HEK293T (cell line): ENCODE data around the gene ZFR2.

Experiments used
- CTCF ChIA-PET: fragments of 350-600 bp; formaldehyde crosslinking; extraction: SDS; loops from one replicate; lab custom pipeline; 2021; ENCODE audit warnings: antibody characterized with exemption, inconsistent platforms; lab: Yijun Ruan, JAX
- POLR2A ChIA-PET: fragments of 350-600 bp; formaldehyde crosslinking; extraction: SDS; loops from one replicate; lab custom pipeline; 2020; ENCODE audit warnings: antibody characterized with exemption, inconsistent platforms; lab: Yijun Ruan, JAX
- DNase-seq: peaks from one replicate; pipeline ENCODE4 v3.0.0; 2012; ENCODE audit warnings: mixed read lengths; ENCODE audit errors: extremely low spot score
- ARNT ChIP-seq: fragments of 450-650 bp; IDR thresholded peaks from 2 replicates; pipeline ENCODE4 v1.6.1; 2017; ENCODE audit warnings: mild to moderate bottlenecking
- BHLHE40 ChIP-seq: fragments of 450-650 bp; IDR thresholded peaks from 2 replicates; pipeline ENCODE4 v1.6.1; 2016; ENCODE audit warnings: mild to moderate bottlenecking, moderate library complexity, borderline replicate concordance
- CTBP1 ChIP-seq: fragments of 450-650 bp; IDR thresholded peaks from 2 replicates; pipeline ENCODE4 v1.6.1; 2016; ENCODE audit warnings: borderline replicate concordance
- ELF4 ChIP-seq: fragments of 450-650 bp; IDR thresholded peaks from 2 replicates; pipeline ENCODE4 v1.6.1; 2017; ENCODE audit warnings: antibody characterized with exemption
- FOXA1 ChIP-seq: fragments of 450-650 bp; IDR thresholded peaks from 2 replicates; pipeline ENCODE4 v1.6.1; 2016; ENCODE audit warnings: mild to moderate bottlenecking
- FOXK2 ChIP-seq: fragments of 450-650 bp; IDR thresholded peaks from 2 replicates; pipeline ENCODE4 v1.6.1; 2016; ENCODE audit warnings: mild to moderate bottlenecking
- FOXM1 ChIP-seq: fragments of 450-650 bp; IDR thresholded peaks from 2 replicates; pipeline ENCODE4 v1.6.1; 2017; ENCODE audit warnings: mild to moderate bottlenecking, borderline replicate concordance
- HDGF ChIP-seq: fragments of 450-650 bp; IDR thresholded peaks from 2 replicates; pipeline ENCODE4 v1.6.1; 2017; ENCODE audit warnings: antibody characterized with exemption, borderline replicate concordance
- L3MBTL2 ChIP-seq: fragments of 450-650 bp; conservative IDR thresholded peaks from 2 replicates; pipeline ENCODE4 v1.6.1; 2016; ENCODE audit warnings: mild to moderate bottlenecking
- LEF1 ChIP-seq: fragments of 450-650 bp; IDR thresholded peaks from 2 replicates; pipeline ENCODE4 v1.6.1; 2017; ENCODE audit warnings: mild to moderate bottlenecking, borderline replicate concordance
- NFRKB ChIP-seq: fragments of 450-650 bp; IDR thresholded peaks from 2 replicates; pipeline ENCODE4 v1.6.1; 2016; ENCODE audit warnings: mild to moderate bottlenecking, moderate library complexity
- SP1 ChIP-seq: fragments of 450-650 bp; IDR thresholded peaks from 2 replicates; pipeline ENCODE4 v1.6.1; 2017
- SUZ12 ChIP-seq: fragments of 450-650 bp; IDR thresholded peaks from 2 replicates; pipeline ENCODE4 v1.6.1; 2016; ENCODE audit warnings: mild to moderate bottlenecking
- TARDBP ChIP-seq: fragments of 450-650 bp; IDR thresholded peaks from 2 replicates; pipeline ENCODE4 v1.6.1; 2016
- ZNF384 ChIP-seq: fragments of 450-650 bp; IDR thresholded peaks from 2 replicates; pipeline ENCODE4 v1.6.1; 2016
- TF ChIP-seq, protein P1 (sequence below): fragments of 450-650 bp; IDR thresholded peaks from 2 replicates; pipeline ENCODE4 v1.6.1; 2016

Gene ZFR2

DNA sequence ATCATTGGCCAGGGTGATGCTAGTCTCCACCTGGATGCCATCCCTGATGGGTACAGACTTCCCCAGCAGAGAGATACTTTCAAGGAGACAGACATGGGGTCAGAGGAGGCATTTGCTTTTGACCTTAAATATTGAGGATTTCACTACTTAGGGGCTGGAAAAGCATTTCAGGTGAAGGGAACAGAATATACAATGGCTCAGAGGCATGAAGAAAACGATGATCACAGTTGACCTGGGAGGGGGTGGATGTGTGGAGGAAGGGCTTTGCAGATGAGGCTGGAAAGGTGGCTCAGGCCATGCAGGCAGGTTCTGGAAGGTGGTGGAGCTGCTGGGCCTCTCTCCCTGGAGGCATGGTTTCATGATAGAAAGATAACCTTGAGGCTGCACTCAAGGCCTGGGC lies 86.5 kb downstream of the ZFR2 start:
- TF ChIP-seq FOXM1 = no peak
- no peak for TF ChIP-seq FOXA1
- TF ChIP-seq NFRKB = no peak
- no peak for TF ChIP-seq FOXK2
- no peak for TF ChIP-seq ELF4
- TF ChIP-seq TARDBP = no peak
- TF ChIP-seq, protein P1, sequence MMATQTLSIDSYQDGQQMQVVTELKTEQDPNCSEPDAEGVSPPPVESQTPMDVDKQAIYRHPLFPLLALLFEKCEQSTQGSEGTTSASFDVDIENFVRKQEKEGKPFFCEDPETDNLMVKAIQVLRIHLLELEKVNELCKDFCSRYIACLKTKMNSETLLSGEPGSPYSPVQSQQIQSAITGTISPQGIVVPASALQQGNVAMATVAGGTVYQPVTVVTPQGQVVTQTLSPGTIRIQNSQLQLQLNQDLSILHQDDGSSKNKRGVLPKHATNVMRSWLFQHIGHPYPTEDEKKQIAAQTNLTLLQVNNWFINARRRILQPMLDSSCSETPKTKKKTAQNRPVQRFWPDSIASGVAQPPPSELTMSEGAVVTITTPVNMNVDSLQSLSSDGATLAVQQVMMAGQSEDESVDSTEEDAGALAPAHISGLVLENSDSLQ = no peak
- no peak for TF ChIP-seq SP1
- TF ChIP-seq ZNF384 = no peak
- no peak for TF ChIP-seq LEF1
- TF ChIP-seq ARNT = no peak
- no peak for TF ChIP-seq CTBP1
- TF ChIP-seq BHLHE40 = no peak
- no peak for TF ChIP-seq HDGF
- TF ChIP-seq L3MBTL2 = no peak
- TF ChIP-seq SUZ12 = no peak
- ChIA-PET POLR2A (interaction anchor here (1.3 to 1.9 kb wide), 2 partner anchors 11 to 20 kb away, joined by 3 to 8 read pairs; partner anchors contain the start of gene MRPL54), CTCF (no interaction called here)
- no peak for DNase-seq

- DNase-seq = no peak
- POLR2A ChIA-PET = interaction anchor here (0.9 kb wide), 1 partner anchor 19 kb away, joined by 3 read pairs; the partner anchor contains the start of gene MRPL54
- TF ChIP-seq CTBP1 = no peak
- TF ChIP-seq SUZ12 = no peak
- TF ChIP-seq ZNF384 = no peak
- TF ChIP-seq BHLHE40 = no peak
- no peak for TF ChIP-seq SP1
- TF ChIP-seq NFRKB = no peak
- no peak for TF ChIP-seq FOXA1
- no peak for TF ChIP-seq FOXK2
- TF ChIP-seq ARNT = no peak
- TF ChIP-seq FOXM1 = no peak
- CTCF ChIA-PET = no interaction called here
These were observed 87.2 kb downstream of the ZFR2 start for GRCh38 chr19:3781603-3782002.

DNA sequence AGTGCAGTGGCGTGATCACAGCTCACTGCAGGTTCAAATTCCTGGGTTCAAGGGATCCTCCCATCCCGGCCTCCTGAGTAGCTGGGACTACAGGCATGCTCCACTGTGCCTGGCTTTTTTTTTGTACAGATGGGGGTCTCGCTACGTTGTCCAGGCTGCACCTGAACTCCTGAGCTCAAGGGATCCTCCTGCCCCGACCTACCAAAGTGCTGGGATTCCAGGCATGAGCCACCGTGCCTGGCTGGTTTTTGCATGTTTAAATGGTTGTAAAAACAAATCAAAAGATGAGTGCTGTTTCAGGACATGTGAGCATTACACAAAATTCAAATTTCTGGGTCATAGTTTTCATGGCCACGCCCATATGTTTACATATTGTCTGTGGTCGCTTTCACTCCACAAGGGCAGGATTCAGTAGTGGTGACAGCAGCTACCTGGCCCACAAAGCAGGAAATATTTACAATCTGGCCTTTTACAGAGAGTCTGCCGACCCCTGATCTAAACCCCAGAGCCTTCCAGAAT lies 88.0 kb downstream of the ZFR2 start:
- DNase-seq = no peak
- TF ChIP-seq ARNT (no peak), SP1 (no peak), LEF1 (no peak), L3MBTL2 (no peak), ELF4 (no peak), FOXM1 (no peak), CTBP1 (no peak), BHLHE40 (no peak), ZNF384 (no peak)
- TF ChIP-seq, protein P1 = no peak
- CTCF ChIA-PET = no interaction called here
- POLR2A ChIA-PET = interaction anchor here (3.3 kb wide), 1 partner anchor 18 kb away, joined by 14 read pairs; the partner anchor contains the start of gene MRPL54

- no peak for DNase-seq
- POLR2A ChIA-PET = interaction anchor here (3.3 kb wide), 1 partner anchor 16 kb away, joined by 14 read pairs; the partner anchor contains the start of gene MRPL54
- TF ChIP-seq ARNT (no peak), TARDBP (no peak), ELF4 (no peak), SUZ12 (no peak), FOXA1 (no peak), L3MBTL2 (no peak), LEF1 (no peak), FOXM1 (no peak), NFRKB (no peak), ZNF384 (no peak), HDGF (no peak), SP1 (no peak), CTBP1 (no peak), BHLHE40 (no peak), FOXK2 (no peak)
- TF ChIP-seq, protein P1 = no peak
- CTCF ChIA-PET = no interaction called here
These were observed 89.7 kb downstream of the ZFR2 start for GRCh38 chr19:3778899-3779723.

DNA sequence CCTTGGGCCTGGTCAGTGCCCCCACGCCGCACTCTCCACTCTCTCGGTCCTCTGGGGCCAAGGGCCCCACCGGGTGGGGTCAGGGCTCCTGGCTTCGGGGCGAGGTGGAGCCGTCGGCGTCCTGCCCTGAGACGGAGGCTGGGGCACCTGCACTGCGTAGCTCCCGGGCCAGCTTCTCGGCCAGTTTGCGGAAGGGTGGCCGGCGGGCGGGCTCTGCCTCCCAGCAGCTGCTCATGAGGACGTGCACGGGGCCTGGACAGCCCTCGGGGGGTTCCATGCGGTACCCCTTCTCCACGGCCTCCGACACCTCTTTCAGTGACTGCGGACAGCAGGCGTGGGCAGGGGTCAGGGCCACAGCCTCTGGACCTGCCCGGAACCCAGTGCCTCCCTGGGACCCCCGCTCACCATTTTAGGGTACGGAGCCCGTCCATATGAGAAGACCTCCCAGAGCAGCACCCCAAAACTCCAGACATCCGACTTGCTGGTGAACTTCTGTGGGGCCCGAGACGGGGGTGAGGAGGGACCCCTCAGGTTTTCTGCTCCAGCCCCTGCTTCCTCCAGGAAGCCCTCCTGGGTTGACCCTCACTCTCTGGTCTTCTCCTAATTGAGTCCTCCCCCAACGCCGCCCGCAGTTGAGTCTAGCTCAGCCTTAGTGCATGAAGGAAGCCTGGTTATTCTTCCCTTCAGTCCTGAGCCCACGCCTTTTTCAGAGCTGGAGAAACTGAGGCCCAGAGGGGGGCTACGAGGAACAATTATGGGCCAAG lies 90.6 kb downstream of the ZFR2 start:
- ChIA-PET POLR2A (interaction anchor here (3.3 kb wide), 1 partner anchor 16 kb away, joined by 14 read pairs; the partner anchor contains the start of gene MRPL54), CTCF (no interaction called here)
- no peak for TF ChIP-seq NFRKB
- no peak for TF ChIP-seq FOXA1
- TF ChIP-seq ZNF384 = no peak
- TF ChIP-seq LEF1 = no peak
- no peak for TF ChIP-seq SP1
- TF ChIP-seq BHLHE40 = no peak
- no peak for TF ChIP-seq HDGF
- TF ChIP-seq SUZ12 = no peak
- DNase-seq = no peak
